Measurements from ENCODE around the gene RANBP9. TPM values are rescaled to one million over a fixed set of nuclear protein-coding genes. Genes with fewer than 3 reads are reported as not detected.

The RANBP9 gene
- total RNA-seq (10 to 100 TPM; 18.6 to 25.2 TPM), polyA plus RNA-seq (1 to 10 TPM; 5.8 to 9.7 TPM)

- Histone ChIP-seq H3K27me3 (ENCODE audit: control insufficient read depth in 4 of 4, insufficient read depth in 4 of 4, low read length in 3 of 4) (no peaks in the 10 kb centered on the region), H3K36me3 (ENCODE audit: control insufficient read depth in 4 of 4, insufficient read depth in 3 of 4, low read depth in 1 of 4, low read length in 3 of 4) (no peaks in the 10 kb centered on the region), H3K4me3 (ENCODE audit: low read depth in 1 of 3, low read length in 3 of 3) (peak within 1 kb of the TSS; percentile 74 to 95 (median 91)), H3K9ac (ENCODE audit: low read depth in 1 of 2, low read length in 2 of 2) (peak within 1 kb of the TSS; percentile 44 to 94), H3K9me3 (ENCODE audit: control insufficient read depth in 4 of 4, low read length in 3 of 4) (no peaks in the 10 kb centered on the region), H3K4me1 (ENCODE audit: control insufficient read depth in 4 of 4, insufficient read depth in 4 of 4, low read length in 3 of 4) (peaks cover 5 to 22% (median 9%) of the 10 kb centered on the region in 4 donors), H3K27ac (ENCODE audit: low read depth in 1 of 2, low read length in 2 of 2) (peak within 1 kb of the TSS; percentile 84 to 90)
- TF ChIP-seq ATF3 (IDR thresholded peaks at IDR 0.05) (no peak), SP1 (IDR thresholded peaks at IDR 0.05) (peak; percentile 38), REST (IDR thresholded peaks at IDR 0.05) (peak; percentile 15), HNF4G (IDR thresholded peaks at IDR 0.05) (no peak), FOXA1 (IDR thresholded peaks at IDR 0.05) (no peak), RAD21 (IDR thresholded peaks at IDR 0.05) (peak in 1 of 2 donors; percentile 52), RXRA (IDR thresholded peaks at IDR 0.05) (no peak), HNF4A (conservative IDR thresholded peaks at IDR 0.05) (no peak), NR2F2 (IDR thresholded peaks at IDR 0.05) (no peak), GABPA (IDR thresholded peaks at IDR 0.05 in 1 of 2, conservative IDR thresholded peaks at IDR 0.05 in 1 of 2) (no peak), JUND (IDR thresholded peaks at IDR 0.05) (no peak), TAF1 (conservative IDR thresholded peaks at IDR 0.05) (peak; percentile 40), FOXA2 (IDR thresholded peaks at IDR 0.05) (no peak), EGR1 (IDR thresholded peaks at IDR 0.05; ENCODE audit: low read depth in 2 of 2) (no peak), YY1 (IDR thresholded peaks at IDR 0.05) (no peak)
- TF ChIP-seq, protein P1, sequence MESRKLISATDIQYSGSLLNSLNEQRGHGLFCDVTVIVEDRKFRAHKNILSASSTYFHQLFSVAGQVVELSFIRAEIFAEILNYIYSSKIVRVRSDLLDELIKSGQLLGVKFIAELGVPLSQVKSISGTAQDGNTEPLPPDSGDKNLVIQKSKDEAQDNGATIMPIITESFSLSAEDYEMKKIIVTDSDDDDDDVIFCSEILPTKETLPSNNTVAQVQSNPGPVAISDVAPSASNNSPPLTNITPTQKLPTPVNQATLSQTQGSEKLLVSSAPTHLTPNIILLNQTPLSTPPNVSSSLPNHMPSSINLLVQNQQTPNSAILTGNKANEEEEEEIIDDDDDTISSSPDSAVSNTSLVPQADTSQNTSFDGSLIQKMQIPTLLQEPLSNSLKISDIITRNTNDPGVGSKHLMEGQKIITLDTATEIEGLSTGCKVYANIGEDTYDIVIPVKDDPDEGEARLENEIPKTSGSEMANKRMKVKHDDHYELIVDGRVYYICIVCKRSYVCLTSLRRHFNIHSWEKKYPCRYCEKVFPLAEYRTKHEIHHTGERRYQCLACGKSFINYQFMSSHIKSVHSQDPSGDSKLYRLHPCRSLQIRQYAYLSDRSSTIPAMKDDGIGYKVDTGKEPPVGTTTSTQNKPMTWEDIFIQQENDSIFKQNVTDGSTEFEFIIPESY (IDR thresholded peaks at IDR 0.05): no peak
- TF ChIP-seq, protein P2, sequence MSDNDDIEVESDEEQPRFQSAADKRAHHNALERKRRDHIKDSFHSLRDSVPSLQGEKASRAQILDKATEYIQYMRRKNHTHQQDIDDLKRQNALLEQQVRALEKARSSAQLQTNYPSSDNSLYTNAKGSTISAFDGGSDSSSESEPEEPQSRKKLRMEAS (IDR thresholded peaks at IDR 0.05): no peak
- TF ChIP-seq, protein P3, sequence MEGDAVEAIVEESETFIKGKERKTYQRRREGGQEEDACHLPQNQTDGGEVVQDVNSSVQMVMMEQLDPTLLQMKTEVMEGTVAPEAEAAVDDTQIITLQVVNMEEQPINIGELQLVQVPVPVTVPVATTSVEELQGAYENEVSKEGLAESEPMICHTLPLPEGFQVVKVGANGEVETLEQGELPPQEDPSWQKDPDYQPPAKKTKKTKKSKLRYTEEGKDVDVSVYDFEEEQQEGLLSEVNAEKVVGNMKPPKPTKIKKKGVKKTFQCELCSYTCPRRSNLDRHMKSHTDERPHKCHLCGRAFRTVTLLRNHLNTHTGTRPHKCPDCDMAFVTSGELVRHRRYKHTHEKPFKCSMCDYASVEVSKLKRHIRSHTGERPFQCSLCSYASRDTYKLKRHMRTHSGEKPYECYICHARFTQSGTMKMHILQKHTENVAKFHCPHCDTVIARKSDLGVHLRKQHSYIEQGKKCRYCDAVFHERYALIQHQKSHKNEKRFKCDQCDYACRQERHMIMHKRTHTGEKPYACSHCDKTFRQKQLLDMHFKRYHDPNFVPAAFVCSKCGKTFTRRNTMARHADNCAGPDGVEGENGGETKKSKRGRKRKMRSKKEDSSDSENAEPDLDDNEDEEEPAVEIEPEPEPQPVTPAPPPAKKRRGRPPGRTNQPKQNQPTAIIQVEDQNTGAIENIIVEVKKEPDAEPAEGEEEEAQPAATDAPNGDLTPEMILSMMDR (IDR thresholded peaks at IDR 0.05; ENCODE audit: low read depth, low read length, missing input control): no peak
- WGBS: under 1% methylated on average over 101 of the region's 102 CpGs
- peak; percentile 87 for DNase-seq (ENCODE audit: low spot score)
Observed at GRCh38 chr6:13711733-13712598, at the start of gene RANBP9. Gene RANBP9, minus strand, starts transcription at chr6:13711835. Its CDS starts 330 bp downstream, at chr6:13711505.

Measured in liver (tissue), 9 donors.